ENCODE data around the gene ANKEF1.
"Not testable (repeated sequence)": the region's sequence is repeated elsewhere in the genome, so short reads cannot be mapped to it uniquely, and the experiment has no call there.

ANKEF1 gene

GRCh38 chr20:10033905-10034650 lies 709 bp upstream of the ANKEF1 start:
- DNase-seq (ENCODE audit: low read depth), result no peak

DNA sequence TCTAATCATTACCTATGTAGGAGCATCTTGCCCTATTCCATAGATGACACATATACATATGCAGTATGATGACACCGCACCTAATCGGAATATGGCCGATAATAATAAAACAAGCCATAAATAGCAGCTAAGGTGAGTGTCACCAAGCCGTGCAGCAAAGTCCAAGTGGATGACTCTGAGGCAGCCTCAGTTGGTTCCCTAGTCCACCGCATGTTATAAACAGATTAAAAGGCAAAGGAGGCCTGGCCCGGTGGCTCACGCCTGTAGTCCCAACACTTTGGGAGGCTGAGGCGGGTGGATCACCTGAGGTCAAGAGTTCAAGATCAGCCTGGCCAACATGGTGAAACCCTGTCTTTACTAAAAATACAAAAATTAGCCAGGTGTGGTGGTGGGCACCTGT lies 1.5 kb downstream of the ANKEF1 start:
- not testable (repeated sequence) for DNase-seq (ENCODE audit: low read depth)

GRCh38 chr20:10040070-10040975 lies 5.5 kb downstream of the ANKEF1 start:
- DNase-seq (ENCODE audit: low read depth), result no peak

DNA sequence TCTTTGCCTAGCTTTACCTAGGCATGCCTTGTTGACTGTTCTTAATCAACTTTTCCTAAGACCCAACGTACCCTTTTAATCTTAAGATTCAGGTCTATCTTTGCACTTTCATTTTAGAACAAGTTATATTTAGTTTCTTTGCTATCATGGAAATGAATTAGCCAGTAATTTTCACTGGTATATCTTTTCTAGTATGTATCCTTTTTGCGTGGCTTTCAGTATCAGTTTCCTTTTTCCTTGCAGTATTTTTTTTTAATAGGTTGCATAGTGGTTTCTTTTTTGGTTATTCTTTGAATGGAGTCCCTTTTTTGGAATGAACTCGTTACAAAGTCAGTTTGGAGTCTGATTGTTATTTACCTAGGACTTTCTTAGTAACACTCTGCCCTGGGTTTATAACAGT lies 7.3 kb downstream of the ANKEF1 start:
- DNase-seq (ENCODE audit: low read depth), result no peak

DNA sequence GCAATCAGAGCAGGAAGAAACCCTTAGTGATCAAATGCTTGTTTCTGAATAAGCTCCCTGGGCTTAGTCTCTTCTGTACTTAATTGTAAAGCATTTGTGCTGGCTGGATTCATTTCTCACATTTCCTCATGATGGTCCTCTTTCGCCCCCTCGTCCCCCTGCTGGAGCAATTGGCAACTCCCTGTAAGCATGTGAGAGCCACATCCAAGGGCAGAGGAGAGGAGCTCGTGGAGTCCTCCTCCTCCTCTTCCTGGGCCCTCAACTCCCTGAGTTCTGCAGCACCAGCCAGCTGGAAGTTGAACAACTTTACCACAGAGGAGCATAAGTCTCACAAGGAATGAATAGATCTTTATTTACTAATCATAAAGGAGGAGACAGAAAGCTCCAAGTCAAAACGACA lies 12.6 kb downstream of the ANKEF1 start:
- no peak for DNase-seq (ENCODE audit: low read depth)

DNA sequence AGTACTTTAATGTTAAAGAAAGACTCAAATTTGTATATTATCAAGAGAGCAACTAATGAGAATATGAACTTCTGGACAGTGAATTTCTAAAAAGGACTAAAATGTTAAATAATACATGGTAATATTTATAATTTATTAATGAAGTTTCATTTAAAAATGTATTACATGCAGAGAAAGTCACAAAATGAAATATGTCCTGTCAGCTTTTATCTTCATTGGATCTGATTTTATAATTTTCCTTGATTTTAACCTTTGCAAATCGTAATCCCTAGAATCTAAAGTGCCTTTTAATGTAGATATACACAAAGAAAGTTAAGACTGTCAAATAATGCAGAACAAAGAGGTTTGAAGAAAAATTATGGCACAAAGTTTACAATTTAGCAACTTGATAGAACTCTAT lies 16.4 kb downstream of the ANKEF1 start:
- DNase-seq (ENCODE audit: low read depth), result no peak

GRCh38 chr20:10059006-10059405 lies 24.2 kb downstream of the ANKEF1 start:
- DNase-seq (ENCODE audit: low read depth), result no peak

- DNase-seq (ENCODE audit: low read depth), result no peak
These were observed 25.4 kb downstream of the ANKEF1 start for GRCh38 chr20:10060226-10060625.

GRCh38 chr20:10061641-10062040 lies 26.9 kb downstream of the ANKEF1 start:
- DNase-seq (ENCODE audit: low read depth), result no peak

- no peak for DNase-seq (ENCODE audit: low read depth)
These were observed 28.7 kb downstream of the ANKEF1 start for GRCh38 chr20:10063482-10063881.

- no peak for DNase-seq (ENCODE audit: low read depth)
These were observed 29.8 kb downstream of the ANKEF1 start for GRCh38 chr20:10064611-10065010.

DNA sequence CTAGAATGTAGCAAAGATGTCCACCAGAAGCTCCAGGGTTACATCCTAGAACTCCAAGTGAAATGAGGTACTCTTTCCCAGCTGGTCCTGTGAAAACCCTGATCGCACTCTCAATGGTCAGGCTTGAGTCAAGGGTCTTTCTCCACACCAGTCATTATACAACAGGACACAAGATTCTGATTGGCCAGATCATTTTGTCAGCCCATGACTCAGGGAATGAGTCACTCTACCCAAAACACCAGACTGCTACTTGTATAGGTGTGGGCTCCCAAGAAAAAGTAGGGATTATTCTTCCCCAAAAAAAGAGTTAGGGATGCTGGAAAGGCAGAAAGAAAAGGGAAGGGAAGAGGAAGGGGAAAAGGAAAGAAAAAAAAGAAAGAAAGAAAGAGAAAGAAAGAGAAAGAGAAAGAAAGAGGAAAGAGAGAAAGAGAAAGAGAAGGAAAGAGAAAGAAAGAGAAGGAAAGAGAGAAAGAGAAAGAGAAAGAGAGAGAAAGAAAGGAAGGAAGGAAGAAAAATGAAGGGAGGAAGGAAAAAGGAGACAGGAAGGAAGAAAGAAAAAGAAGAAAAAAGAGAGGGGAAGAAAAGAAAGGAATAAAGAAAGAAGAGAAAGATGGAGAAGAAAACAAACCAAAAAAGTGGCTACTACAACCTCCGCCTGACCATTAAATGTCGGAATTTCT lies 30.5 kb downstream of the ANKEF1 start:
- DNase-seq (ENCODE audit: low read depth), result no peak

- DNase-seq (ENCODE audit: low read depth), result no peak
These were observed 32.5 kb downstream of the ANKEF1 start for GRCh38 chr20:10067321-10067720.

GRCh38 chr20:10074513-10074912 lies 39.7 kb downstream of the ANKEF1 start:
- no peak for DNase-seq (ENCODE audit: low read depth)

DNA sequence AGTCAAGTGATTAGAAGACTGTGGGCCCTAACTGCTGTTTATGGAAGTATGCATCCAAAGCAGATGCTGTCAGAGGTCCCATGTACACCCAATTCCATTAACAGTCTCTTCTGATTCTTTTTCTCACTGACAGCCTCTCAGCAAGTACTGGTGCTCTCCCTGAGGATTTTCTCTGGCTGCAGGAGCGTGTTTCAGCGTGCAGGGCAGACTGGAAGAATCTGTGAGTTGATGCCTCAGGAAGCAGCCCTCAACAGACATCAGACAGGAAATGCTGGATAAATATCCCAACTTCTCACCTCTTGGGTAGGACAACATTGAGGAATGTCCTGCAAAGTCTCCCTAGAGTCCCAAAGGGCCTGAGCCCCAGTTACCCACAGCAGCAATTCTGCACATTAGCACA lies 40.8 kb downstream of the ANKEF1 start:
- no peak for DNase-seq (ENCODE audit: low read depth)

- no peak for DNase-seq (ENCODE audit: low read depth)
These were observed 41.6 kb downstream of the ANKEF1 start for GRCh38 chr20:10076126-10077080.

DNA sequence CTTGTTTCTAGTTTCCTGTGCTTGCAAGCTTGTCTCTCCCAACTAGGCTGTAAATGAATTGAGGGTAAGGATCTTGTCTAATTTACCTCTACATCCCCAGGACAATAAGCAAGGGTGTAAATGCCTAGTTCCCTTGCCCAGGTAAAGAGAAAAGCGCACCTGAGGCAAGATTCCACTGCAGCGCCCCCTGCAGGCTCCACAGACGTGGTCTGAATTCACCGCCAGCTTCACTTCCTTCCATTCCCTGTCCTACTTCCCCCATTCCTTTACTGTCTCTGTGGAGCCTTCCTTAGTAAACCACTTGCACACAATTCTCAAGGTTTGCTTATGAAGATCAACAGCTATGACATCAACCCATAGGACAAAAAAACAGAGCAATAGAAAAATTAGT lies 42.3 kb downstream of the ANKEF1 start:
- DNase-seq (ENCODE audit: low read depth), result no peak

DNA sequence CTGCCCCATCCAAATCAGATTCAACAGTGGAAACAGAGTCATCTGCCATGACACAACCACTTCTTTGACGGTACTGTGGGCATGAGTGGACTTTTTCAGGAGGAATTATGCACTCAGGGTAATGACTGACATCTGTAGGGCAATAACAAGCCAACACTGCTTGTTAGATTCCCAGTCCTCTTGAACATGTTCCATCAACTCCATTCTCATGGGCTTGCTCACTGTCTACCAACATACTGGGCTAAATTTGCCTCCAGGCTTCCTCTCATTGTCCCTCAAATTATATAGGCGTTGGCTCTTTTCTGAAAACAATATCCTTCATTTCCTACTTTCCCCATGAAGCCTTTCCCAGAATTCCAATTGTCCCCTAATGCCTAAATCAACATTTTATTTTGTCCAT lies 43.1 kb downstream of the ANKEF1 start:
- no peak for DNase-seq (ENCODE audit: low read depth)

GRCh38 chr20:10078403-10078802 lies 43.6 kb downstream of the ANKEF1 start:
- no peak for DNase-seq (ENCODE audit: low read depth)

- DNase-seq (ENCODE audit: low read depth), result no peak
These were observed 45.2 kb downstream of the ANKEF1 start for GRCh38 chr20:10079964-10080363.

DNA sequence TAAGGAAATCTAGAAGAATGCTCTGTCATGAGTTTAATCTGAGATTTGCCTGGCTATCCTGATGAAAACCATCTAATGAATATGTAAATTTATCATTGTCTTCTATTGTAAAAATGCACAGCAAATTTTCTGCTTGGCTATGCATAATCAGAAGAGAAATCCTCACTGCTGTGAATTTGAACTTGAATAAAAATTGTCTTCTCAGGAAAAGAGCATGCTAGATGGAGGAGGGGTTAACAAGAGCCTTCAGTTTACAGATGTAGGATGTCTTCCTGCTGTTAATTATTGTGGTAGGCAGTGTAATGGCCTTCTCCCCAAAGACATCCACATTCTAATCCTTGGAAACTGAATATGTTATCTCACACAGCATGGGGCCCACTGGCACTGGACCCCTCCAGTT lies 45.8 kb downstream of the ANKEF1 start:
- no peak for DNase-seq (ENCODE audit: low read depth)

All from activated T-helper 1 cell treated with Interleukin-2 at 50 U/mL for 16 hours (primary cell).